Activated B cell treated with CpG ODN at 0.5 μM for 24 hours (primary cell): Measurements from ENCODE around the gene OR10AD1. TPM values are rescaled to one million over a fixed set of nuclear protein-coding genes. Genes with fewer than 3 reads are reported as not detected.

Source experiments
- ATAC-seq: fragments of 200-7000 bp; cut with Tn5 transposase; one replicate; pipeline ENCODE4 v1.10.0; 2021; ENCODE audit warnings: low read depth, mild to moderate bottlenecking, moderate library complexity
- CTCF ChIA-PET: fragments of 350-600 bp; sonication (Branson Sonifier 250); formaldehyde crosslinking; loops from one replicate; lab custom pipeline; 2021; ENCODE audit warnings: antibody characterized with exemption; lab: Charles Lee
- POLR2A ChIA-PET: fragments of 350-600 bp; sonication (Branson Sonifier 250); formaldehyde crosslinking; loops from one replicate; lab custom pipeline; 2021; ENCODE audit warnings: antibody characterized with exemption; lab: Charles Lee
- DNase-seq: peaks from one replicate; pipeline ENCODE4 v3.0.0; 2022
- H3K27ac Mint-ChIP-seq: one replicate; pipeline ENCODE4 v1.8.0; 2020; ENCODE audit warnings: mixed read lengths
- H3K27me3 Mint-ChIP-seq: one replicate; pipeline ENCODE4 v1.8.0; 2021; ENCODE audit warnings: mixed read lengths
- H3K36me3 Mint-ChIP-seq: one replicate; pipeline ENCODE4 v1.8.0; 2021; ENCODE audit warnings: low read depth, mixed read lengths
- H3K4me1 Mint-ChIP-seq: one replicate; pipeline ENCODE4 v1.8.0; 2021; ENCODE audit warnings: mixed read lengths
- H3K4me3 Mint-ChIP-seq: one replicate; pipeline ENCODE4 v1.8.0; 2020; ENCODE audit warnings: mild to moderate bottlenecking, mixed read lengths
- H3K9me3 Mint-ChIP-seq: one replicate; pipeline ENCODE4 v1.8.0; 2020; ENCODE audit warnings: mixed read lengths
- intact Hi-C: fragments of 100-400 bp; cut with micrococcal nuclease; formaldehyde crosslinking; loops from one replicate; pipeline ENCODE4 v1.15.1; 2024
- total RNA-seq: library from RNA; stranded (reverse); gene quantifications from 2 replicates; pipeline ENCODE4 v1.2.3, GENCODE V29; 2022
- TF ChIP-seq, protein P1 (sequence below): fragments of 200-600 bp; IDR thresholded peaks from one replicate; pipeline ENCODE4 v1.8.0; 2022; ENCODE audit warnings: antibody characterized with exemption, mild to moderate bottlenecking

OR10AD1 gene
- total RNA-seq, 1 donor from 2014 or later = not detected

DNA sequence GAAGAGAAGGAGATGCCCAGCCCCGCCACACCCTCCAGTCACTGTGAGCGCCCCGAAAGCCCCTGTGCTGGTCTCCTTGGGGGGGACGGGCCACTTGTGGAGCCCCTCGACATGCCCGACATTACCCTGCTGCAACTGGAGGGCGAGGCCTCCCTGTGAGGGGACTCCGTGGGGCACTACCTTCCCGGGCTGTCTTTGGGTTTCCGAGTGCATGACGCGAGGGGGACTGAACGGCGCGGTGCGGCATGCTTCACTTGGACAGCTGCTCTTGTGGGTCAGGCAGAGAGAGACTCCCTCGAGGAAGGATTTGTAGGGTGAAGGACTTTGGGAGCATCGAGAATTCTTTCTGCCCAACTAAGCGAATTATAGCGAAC lies 18.6 kb downstream of the OR10AD1 start:
- Mint-ChIP-seq H3K9me3 (no peaks in the 10 kb centered on the region), H3K27ac (no peak overlapping the region), H3K4me3 (peak overlapping the region; percentile 78), H3K27me3 (peaks cover 19% of the 10 kb centered on the region), H3K36me3 (peaks cover 3% of the 10 kb centered on the region), H3K4me1 (peaks cover 32% of the 10 kb centered on the region)
- ATAC-seq (no peak), DNase-seq (peak; percentile 17)
- intact Hi-C loops = no loop called here
- ChIA-PET CTCF (interaction anchor here (1.0 to 3.4 kb wide), 2 partner anchors 13 to 434 kb away, joined by 3 to 21 read pairs; no protein-coding TSS in a partner anchor), POLR2A (interaction anchor here (1.5 to 1.6 kb wide), 2 partner anchors 14 to 19 kb away, joined by 4 to 11 read pairs; no protein-coding TSS in a partner anchor)
- TF ChIP-seq, protein P1, sequence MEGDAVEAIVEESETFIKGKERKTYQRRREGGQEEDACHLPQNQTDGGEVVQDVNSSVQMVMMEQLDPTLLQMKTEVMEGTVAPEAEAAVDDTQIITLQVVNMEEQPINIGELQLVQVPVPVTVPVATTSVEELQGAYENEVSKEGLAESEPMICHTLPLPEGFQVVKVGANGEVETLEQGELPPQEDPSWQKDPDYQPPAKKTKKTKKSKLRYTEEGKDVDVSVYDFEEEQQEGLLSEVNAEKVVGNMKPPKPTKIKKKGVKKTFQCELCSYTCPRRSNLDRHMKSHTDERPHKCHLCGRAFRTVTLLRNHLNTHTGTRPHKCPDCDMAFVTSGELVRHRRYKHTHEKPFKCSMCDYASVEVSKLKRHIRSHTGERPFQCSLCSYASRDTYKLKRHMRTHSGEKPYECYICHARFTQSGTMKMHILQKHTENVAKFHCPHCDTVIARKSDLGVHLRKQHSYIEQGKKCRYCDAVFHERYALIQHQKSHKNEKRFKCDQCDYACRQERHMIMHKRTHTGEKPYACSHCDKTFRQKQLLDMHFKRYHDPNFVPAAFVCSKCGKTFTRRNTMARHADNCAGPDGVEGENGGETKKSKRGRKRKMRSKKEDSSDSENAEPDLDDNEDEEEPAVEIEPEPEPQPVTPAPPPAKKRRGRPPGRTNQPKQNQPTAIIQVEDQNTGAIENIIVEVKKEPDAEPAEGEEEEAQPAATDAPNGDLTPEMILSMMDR = no peak

- ChIA-PET POLR2A (interaction anchor here (1.5 to 1.7 kb wide), 5 partner anchors 14 to 78 kb away, joined by 4 to 32 read pairs (median 11); partner anchors contain the start of genes ASB8 and SENP1), CTCF (interaction anchor here (1.0 to 3.4 kb wide), 2 partner anchors 13 to 27 kb away, joined by 4 to 21 read pairs; partner anchors contain the start of gene ASB8)
- intact Hi-C loops = loop anchor here (1.0 kb wide), 3 partner anchors 14 to 78 kb away; partner anchors contain the start of genes ASB8 and SENP1
- peaks cover 21% of the 10 kb centered on the region for H3K27me3 Mint-ChIP-seq
- peak overlapping the region; percentile 92 for H3K4me3 Mint-ChIP-seq
- peaks cover 32% of the 10 kb centered on the region for H3K4me1 Mint-ChIP-seq
- DNase-seq = peak; percentile 27
- peak; percentile 9 for ATAC-seq
- no peaks in the 10 kb centered on the region for H3K9me3 Mint-ChIP-seq
- H3K27ac Mint-ChIP-seq = no peak overlapping the region
- TF ChIP-seq, protein P1 = no peak
- peaks cover 3% of the 10 kb centered on the region for H3K36me3 Mint-ChIP-seq
Observed at GRCh38 chr12:48183876-48184548, 19.1 kb downstream of the OR10AD1 start.

- peak; percentile 76 for ATAC-seq
- TF ChIP-seq, protein P1 = no peak
Observed at GRCh38 chr12:48183091-48183875, 19.8 kb downstream of the OR10AD1 start, which contains the start of gene CCDC184. Gene CCDC184, plus strand, starts transcription at chr12:48183644. Its CDS starts 479 bp downstream, at chr12:48184123.

DNA sequence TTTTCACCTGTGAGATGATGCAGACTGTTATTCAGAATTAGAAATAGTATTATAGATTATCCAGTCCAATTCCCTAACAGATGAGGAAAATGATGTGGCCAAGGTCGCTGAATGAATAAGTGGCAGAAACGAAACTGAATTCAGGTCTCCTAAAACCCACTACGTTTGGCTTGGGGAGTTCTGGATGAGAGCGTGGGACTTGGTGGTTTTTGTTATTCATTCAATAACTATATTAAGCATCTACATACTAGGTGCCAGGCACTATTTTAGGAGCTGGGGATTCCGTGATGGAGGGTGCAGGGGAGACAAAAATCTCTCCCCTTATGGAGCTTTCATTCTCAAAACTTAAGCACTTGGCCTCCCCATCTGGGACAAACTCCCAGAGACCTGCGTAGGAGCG lies 20.5 kb downstream of the OR10AD1 start:
- POLR2A ChIA-PET = interaction anchor here (0.6 to 1.7 kb wide), 6 partner anchors 10 to 219 kb away, joined by 3 to 32 read pairs (median 8); partner anchors contain the start of genes ASB8, SENP1 and TMEM106C
- H3K4me3 Mint-ChIP-seq = peak overlapping the region; percentile 92
- peaks cover 32% of the 10 kb centered on the region for H3K4me1 Mint-ChIP-seq
- no peaks in the 10 kb centered on the region for H3K9me3 Mint-ChIP-seq
- CTCF ChIA-PET = interaction anchor here (0.5 to 3.4 kb wide), 5 partner anchors 13 to 26 kb away, joined by 3 to 21 read pairs (median 5); partner anchors contain the start of gene ASB8
- intact Hi-C loops = loop anchor here (1.0 kb wide), 3 partner anchors 16 to 76 kb away; partner anchors contain the start of genes ASB8 and SENP1
- DNase-seq (no peak), ATAC-seq (no peak)
- H3K36me3 Mint-ChIP-seq = peaks cover 3% of the 10 kb centered on the region
- H3K27me3 Mint-ChIP-seq = peaks cover 27% of the 10 kb centered on the region
- TF ChIP-seq, protein P1 = no peak
- H3K27ac Mint-ChIP-seq = no peak overlapping the region

More at GRCh38 chr12:48183091-48183875, 19.8 kb downstream of the OR10AD1 start, which contains the start of gene CCDC184:
- POLR2A ChIA-PET = interaction anchor here (0.7 to 1.7 kb wide), 6 partner anchors 15 to 220 kb away, joined by 4 to 32 read pairs (median 8); partner anchors contain the start of genes ASB8, SENP1 and TMEM106C
- intact Hi-C loops = loop anchor here (1.0 kb wide), 3 partner anchors 15 to 77 kb away; partner anchors contain the start of genes ASB8 and SENP1
- H3K27ac Mint-ChIP-seq = peak within 1 kb of the TSS; percentile 60
- peaks cover 32% of the 10 kb centered on the region for H3K4me1 Mint-ChIP-seq
- H3K4me3 Mint-ChIP-seq = peak within 1 kb of the TSS; percentile 92
- H3K27me3 Mint-ChIP-seq = peaks cover 27% of the 10 kb centered on the region
- no peaks in the 10 kb centered on the region for H3K9me3 Mint-ChIP-seq
- peaks cover 3% of the 10 kb centered on the region for H3K36me3 Mint-ChIP-seq
- CTCF ChIA-PET = interaction anchor here (0.5 to 3.4 kb wide), 5 partner anchors 12 to 26 kb away, joined by 3 to 21 read pairs (median 5); partner anchors contain the start of gene ASB8
- peak; percentile 69 for DNase-seq
